Measurements from ENCODE around the gene LRBA.
"Not testable (repeated sequence)": the region's sequence is repeated elsewhere in the genome, so short reads cannot be mapped to it uniquely, and the experiment has no call there.

The LRBA gene

GRCh38 chr4:150585611-150586010 lies 429.5 kb downstream of the LRBA start:
- no peak for DNase-seq (ENCODE audit: low read depth)

- DNase-seq (ENCODE audit: low read depth), result no peak
These were observed 430.8 kb downstream of the LRBA start for GRCh38 chr4:150584111-150584915.

- DNase-seq (ENCODE audit: low read depth), result no peak
These were observed 431.6 kb downstream of the LRBA start for GRCh38 chr4:150583287-150584110.

DNA sequence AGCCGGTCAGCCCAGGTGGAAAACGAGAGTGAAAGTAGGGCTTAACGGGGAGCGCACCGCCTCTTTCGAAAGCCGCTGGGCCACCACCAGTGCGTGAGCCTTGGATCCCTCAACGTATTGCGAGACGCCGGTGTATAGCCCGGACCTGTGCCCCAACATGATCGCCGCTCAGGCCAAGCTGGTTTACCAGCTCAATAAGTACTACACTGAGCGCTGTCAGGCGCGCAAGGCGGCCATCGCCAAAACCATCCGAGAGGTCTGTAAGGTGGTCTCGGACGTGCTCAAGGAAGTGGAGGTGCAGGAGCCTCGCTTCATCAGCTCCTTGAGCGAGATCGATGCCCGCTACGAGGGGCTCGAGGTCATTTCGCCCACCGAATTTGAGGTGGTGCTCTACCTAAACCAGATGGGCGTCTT lies 432.2 kb downstream of the LRBA start:
- no peak for DNase-seq (ENCODE audit: low read depth)

GRCh38 chr4:150582146-150582872 lies 432.8 kb downstream of the LRBA start, which contains the start of gene MAB21L2:
TSS of gene MAB21L2 (plus strand) at chr4:150582151. CDS start at chr4:150583030, 879 bp downstream.
- no peak for DNase-seq (ENCODE audit: low read depth)

DNA sequence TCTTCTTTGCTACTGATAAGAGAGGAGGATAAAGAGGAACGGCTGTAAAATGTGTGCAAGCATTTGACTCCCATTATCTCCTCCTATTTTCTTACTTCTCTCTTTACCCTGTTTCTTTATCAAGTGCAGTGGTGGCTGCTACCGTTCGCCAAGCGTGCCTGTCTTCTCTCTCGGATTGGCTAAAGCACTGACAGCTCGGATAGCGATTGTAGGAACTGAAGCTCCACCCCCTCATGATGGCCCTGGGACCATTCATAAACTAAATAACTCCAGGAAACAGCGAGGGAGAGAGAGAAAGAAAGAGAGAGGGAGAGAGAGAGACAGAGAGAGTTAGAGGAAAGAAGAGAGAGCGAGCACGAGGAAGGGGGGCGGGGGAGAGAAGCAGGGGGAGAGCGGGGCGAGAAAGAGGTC lies 433.4 kb downstream of the LRBA start:
- no peak for DNase-seq (ENCODE audit: low read depth)

- no peak for DNase-seq (ENCODE audit: low read depth)
These were observed 434.0 kb downstream of the LRBA start for GRCh38 chr4:150581056-150581605.

DNA sequence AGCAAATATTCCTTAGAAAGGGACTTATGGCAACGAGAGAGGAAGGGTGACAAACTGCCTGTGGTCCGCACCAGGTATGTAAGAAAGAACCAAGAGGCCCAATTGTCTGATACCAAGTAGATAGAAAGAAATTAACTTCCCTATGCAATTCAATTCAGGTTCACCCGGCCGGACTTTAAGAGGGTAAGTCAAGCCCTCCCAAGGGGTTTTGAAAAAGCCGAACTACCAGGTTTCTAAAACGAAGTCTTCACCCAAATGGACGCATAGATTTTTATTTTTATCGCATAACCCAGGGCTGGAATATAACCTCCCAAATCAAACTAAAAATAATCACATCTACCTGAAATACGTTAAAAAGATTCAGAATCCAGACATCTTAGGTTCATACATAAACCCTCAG lies 434.8 kb downstream of the LRBA start:
- no peak for DNase-seq (ENCODE audit: low read depth)

GRCh38 chr4:150579551-150580234 lies 435.4 kb downstream of the LRBA start:
- no peak for DNase-seq (ENCODE audit: low read depth)

DNA sequence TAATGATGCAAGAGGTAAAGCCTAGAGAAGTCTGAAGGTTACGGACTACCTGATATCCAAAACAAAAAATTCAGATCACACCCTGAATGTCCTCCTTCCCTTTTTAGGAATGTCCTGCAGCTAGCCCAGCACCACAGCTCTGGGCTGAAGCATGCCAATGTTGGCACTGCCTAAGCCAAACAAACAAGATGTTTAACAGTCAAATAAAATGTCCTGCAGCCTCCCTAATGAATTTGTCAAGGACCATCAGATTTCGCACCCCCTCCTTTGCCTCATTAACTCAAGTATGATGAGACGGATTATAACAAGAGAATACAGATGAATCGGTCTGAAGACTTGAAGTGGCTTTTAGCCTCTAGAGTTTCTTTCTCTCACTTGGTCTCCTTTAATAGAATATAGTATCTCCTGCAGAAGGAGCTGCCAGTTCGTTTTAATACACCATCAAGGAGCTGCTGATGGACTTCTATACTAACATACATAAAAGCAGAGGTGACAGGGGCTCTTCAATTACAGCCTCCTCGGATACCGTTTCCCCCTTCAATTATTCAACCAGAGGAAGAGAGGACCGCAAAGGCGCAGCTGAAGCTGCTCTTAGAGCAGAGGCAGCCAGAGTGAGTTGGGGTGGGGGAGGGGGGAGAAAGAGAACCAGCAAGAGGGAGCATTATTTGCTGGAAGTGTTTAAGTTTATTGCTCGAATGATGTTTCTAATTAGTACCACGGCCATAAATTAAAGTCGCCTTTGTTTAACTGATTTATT lies 436.2 kb downstream of the LRBA start:
- no peak for DNase-seq (ENCODE audit: low read depth)

GRCh38 chr4:150577796-150578195 lies 437.3 kb downstream of the LRBA start:
- no peak for DNase-seq (ENCODE audit: low read depth)

DNA sequence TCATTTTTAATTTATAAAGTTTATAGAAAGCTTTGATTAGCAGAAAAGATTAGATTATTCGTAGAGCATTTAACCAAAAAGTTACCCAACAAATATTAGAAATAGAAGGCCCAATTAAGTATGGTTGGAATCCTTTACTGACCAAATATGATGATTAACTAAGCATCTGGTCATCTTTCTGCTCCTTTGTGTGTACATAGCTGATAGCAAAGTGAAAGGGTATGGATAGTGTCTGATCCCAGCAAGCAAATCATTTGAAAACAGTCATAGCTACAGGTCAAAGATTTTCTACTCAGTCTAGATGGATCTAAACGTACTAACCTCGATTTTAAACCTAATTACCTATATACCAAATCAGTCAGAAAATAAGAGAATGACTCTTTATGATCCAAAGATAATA lies 440.4 kb downstream of the LRBA start:
- no peak for DNase-seq (ENCODE audit: low read depth)

- no peak for DNase-seq (ENCODE audit: low read depth)
These were observed 441.6 kb downstream of the LRBA start for GRCh38 chr4:150573534-150573933.

GRCh38 chr4:150572704-150573504 lies 442.2 kb downstream of the LRBA start:
- DNase-seq (ENCODE audit: low read depth), result no peak

GRCh38 chr4:150570862-150571261 lies 444.2 kb downstream of the LRBA start:
- DNase-seq (ENCODE audit: low read depth), result no peak

GRCh38 chr4:150569998-150570535 lies 445.0 kb downstream of the LRBA start:
- DNase-seq (ENCODE audit: low read depth), result no peak

GRCh38 chr4:150569384-150569987 lies 445.6 kb downstream of the LRBA start:
- DNase-seq (ENCODE audit: low read depth), result no peak

- DNase-seq (ENCODE audit: low read depth), result no peak
These were observed 448.0 kb downstream of the LRBA start for GRCh38 chr4:150567070-150567469.

DNA sequence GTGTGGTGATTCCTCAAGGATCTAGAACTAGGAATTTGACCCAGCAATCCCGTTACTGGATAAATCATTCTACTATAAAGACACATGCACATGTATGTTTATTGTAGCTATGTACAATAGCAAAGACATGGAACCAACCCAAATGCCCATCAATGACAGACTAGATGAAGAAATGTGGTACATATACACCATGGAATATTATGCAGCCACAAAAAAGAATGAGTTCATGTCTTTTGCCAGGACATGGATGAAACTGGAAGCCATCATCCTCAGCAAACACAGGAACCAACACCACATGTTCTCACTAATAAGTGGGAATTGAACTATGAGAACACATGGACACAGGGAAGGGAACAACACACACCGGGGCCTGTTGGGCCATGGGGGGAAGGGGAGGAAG lies 450.1 kb downstream of the LRBA start:
- DNase-seq (ENCODE audit: low read depth), result not testable (repeated sequence)
